ENCODE results near the gene ATAD1.

GRCh38 chr10:87739703-87740102 is 78.3 kb downstream of the ATAD1 start:
- TF ChIP-seq, protein P1, sequence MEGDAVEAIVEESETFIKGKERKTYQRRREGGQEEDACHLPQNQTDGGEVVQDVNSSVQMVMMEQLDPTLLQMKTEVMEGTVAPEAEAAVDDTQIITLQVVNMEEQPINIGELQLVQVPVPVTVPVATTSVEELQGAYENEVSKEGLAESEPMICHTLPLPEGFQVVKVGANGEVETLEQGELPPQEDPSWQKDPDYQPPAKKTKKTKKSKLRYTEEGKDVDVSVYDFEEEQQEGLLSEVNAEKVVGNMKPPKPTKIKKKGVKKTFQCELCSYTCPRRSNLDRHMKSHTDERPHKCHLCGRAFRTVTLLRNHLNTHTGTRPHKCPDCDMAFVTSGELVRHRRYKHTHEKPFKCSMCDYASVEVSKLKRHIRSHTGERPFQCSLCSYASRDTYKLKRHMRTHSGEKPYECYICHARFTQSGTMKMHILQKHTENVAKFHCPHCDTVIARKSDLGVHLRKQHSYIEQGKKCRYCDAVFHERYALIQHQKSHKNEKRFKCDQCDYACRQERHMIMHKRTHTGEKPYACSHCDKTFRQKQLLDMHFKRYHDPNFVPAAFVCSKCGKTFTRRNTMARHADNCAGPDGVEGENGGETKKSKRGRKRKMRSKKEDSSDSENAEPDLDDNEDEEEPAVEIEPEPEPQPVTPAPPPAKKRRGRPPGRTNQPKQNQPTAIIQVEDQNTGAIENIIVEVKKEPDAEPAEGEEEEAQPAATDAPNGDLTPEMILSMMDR (conservative IDR thresholded peaks at IDR 0.05), result no peak
- no peak for TF ChIP-seq EZH2 (IDR thresholded peaks at IDR 0.05; ENCODE audit: low read depth)
